ENCODE results near the gene LHPP.

The LHPP gene

GRCh38 chr10:124650263-124650662 lies 188.6 kb downstream of the LHPP start:
- no peak for DNase-seq

- DNase-seq = no peak
Observed at GRCh38 chr10:124650820-124651401, 189.3 kb downstream of the LHPP start.

- no peak for DNase-seq
Observed at GRCh38 chr10:124651402-124651891, 189.8 kb downstream of the LHPP start.

GRCh38 chr10:124652200-124652599 lies 190.6 kb downstream of the LHPP start:
- DNase-seq = no peak

- DNase-seq = no peak
Observed at GRCh38 chr10:124652701-124653100, 191.1 kb downstream of the LHPP start.

GRCh38 chr10:124653311-124653710 lies 191.7 kb downstream of the LHPP start:
- DNase-seq = no peak

GRCh38 chr10:124653811-124654651 lies 192.4 kb downstream of the LHPP start:
- DNase-seq = no peak

GRCh38 chr10:124654686-124655085 lies 193.1 kb downstream of the LHPP start:
- no peak for DNase-seq

GRCh38 chr10:124655191-124656112 lies 193.8 kb downstream of the LHPP start:
- no peak for DNase-seq

- DNase-seq = no peak
Observed at GRCh38 chr10:124656113-124656490, 194.5 kb downstream of the LHPP start.

GRCh38 chr10:124656541-124656940 lies 194.9 kb downstream of the LHPP start:
- DNase-seq = no peak

GRCh38 chr10:124657806-124658205 lies 196.2 kb downstream of the LHPP start:
- DNase-seq = no peak

GRCh38 chr10:124658591-124659242 lies 197.1 kb downstream of the LHPP start:
- no peak for DNase-seq

GRCh38 chr10:124659380-124659779 lies 197.8 kb downstream of the LHPP start:
- DNase-seq = no peak

GRCh38 chr10:124660404-124661125 lies 198.9 kb downstream of the LHPP start:
- DNase-seq = no peak

- DNase-seq = no peak
Observed at GRCh38 chr10:124661660-124662180, 200.1 kb downstream of the LHPP start.

- no peak for DNase-seq
Observed at GRCh38 chr10:124663228-124663627, 201.6 kb downstream of the LHPP start.
